ENCODE data around the gene TNS3.
A peak's percentile ranks its signal among the peaks of the same experiment; 100 is the strongest.

GRCh38 chr7:47435889-47436312 lies 146.0 kb downstream of the TNS3 start:
- TF ChIP-seq CTCF (IDR thresholded peaks at IDR 0.05 in 2 of 3, conservative IDR thresholded peaks at IDR 0.05 in 1 of 3; ENCODE audit: control insufficient read depth in 2 of 3, extremely low read depth in 1 of 3, insufficient read depth in 1 of 3, low read depth in 3 of 3, low read length in 3 of 3), result peak; percentile 30 to 57 (median 36); a peak in 5 of 6 replicates
- no peak for TF ChIP-seq SMAD1 (IDR thresholded peaks at IDR 0.05; ENCODE audit: low read depth, partially characterized antibody)
- no peak for TF ChIP-seq YBX1 (IDR thresholded peaks at IDR 0.05)
- no peak for TF ChIP-seq POLR2AphosphoS5 (IDR thresholded peaks at IDR 0.05; ENCODE audit: low read length)
- no peak for TF ChIP-seq POLR2A (IDR thresholded peaks at IDR 0.05; ENCODE audit: low read depth, low read length)
- TF ChIP-seq BCL3 (IDR thresholded peaks at IDR 0.05; ENCODE audit: borderline replicate concordance, insufficient read depth, low read depth, low read length, poor library complexity, severe bottlenecking), result no peak
- TF ChIP-seq ZNF592 (IDR thresholded peaks at IDR 0.05), result no peak

Data from GM12878 (cell line).